Astrocyte (in vitro differentiated cells and primary cell): ENCODE results near the gene ZC3H13. TPM values are rescaled to one million over a fixed set of nuclear protein-coding genes. Genes with fewer than 3 reads are reported as not detected.

Experiments
- DNase-seq: peaks from one replicate; pipeline ENCODE4 v3.0.0-alpha.2; 2010; ENCODE audit warnings: low read depth
- FAIRE-seq: peaks from 2 replicates; lab custom pipeline; 2011; peaks lifted over from hg19 to GRCh38; lab: Jason Lieb, UNC
- H2AFZ ChIP-seq: 2 replicates; pipeline ENCODE4 v1.6.0; 2012; ENCODE audit warnings: low read depth, low read length, inconsistent platforms
- H3K27ac ChIP-seq: 2 replicates; pipeline ENCODE4 v1.5.1; 2011; ENCODE audit warnings: low read depth, low read length, inconsistent platforms
- H3K27me3 ChIP-seq: 2 replicates; pipeline ENCODE4 v1.6.0; 2011; ENCODE audit warnings: low read length, inconsistent platforms; ENCODE audit not compliant: insufficient read depth
- H3K36me3 ChIP-seq: 2 replicates; pipeline ENCODE4 v1.5.1; 2011; ENCODE audit warnings: low read length, inconsistent platforms; ENCODE audit not compliant: insufficient read depth
- H3K4me1 ChIP-seq: 2 replicates; pipeline ENCODE4 v1.5.1; 2011; ENCODE audit warnings: low read length, inconsistent platforms; ENCODE audit not compliant: insufficient read depth
- H3K4me2 ChIP-seq: 2 replicates; pipeline ENCODE4 v1.6.0; 2012; ENCODE audit warnings: low read length, inconsistent platforms
- H3K4me3 ChIP-seq: 2 replicates; pipeline ENCODE4 v1.5.1; 2011; ENCODE audit warnings: low read depth, mild to moderate bottlenecking, low read length, inconsistent platforms; ENCODE audit not compliant: insufficient read depth
- H3K79me2 ChIP-seq: 2 replicates; pipeline ENCODE4 v1.6.0; 2012; ENCODE audit warnings: mild to moderate bottlenecking, low read length, inconsistent platforms; ENCODE audit not compliant: insufficient read depth
- H3K9ac ChIP-seq: 2 replicates; pipeline ENCODE4 v1.6.0; 2012; ENCODE audit warnings: mild to moderate bottlenecking, low read length, inconsistent platforms
- H3K9me3 ChIP-seq: 2 replicates; pipeline ENCODE4 v1.5.1; 2012; ENCODE audit warnings: low read depth, mild to moderate bottlenecking, low read length, inconsistent platforms; ENCODE audit not compliant: insufficient read depth
- H4K20me1 ChIP-seq: 2 replicates; pipeline ENCODE4 v1.6.0; 2012; ENCODE audit warnings: low read length, inconsistent platforms; ENCODE audit not compliant: insufficient read depth
- H3K27ac Mint-ChIP-seq: one replicate; pipeline ENCODE4 v1.8.0; 2021; ENCODE audit warnings: mild to moderate bottlenecking, mixed read lengths; ENCODE audit not compliant: unreplicated experiment
- H3K27me3 Mint-ChIP-seq: one replicate; pipeline ENCODE4 v1.8.0; 2021; ENCODE audit warnings: low read depth, mixed read lengths; ENCODE audit not compliant: unreplicated experiment
- H3K36me3 Mint-ChIP-seq: one replicate; pipeline ENCODE4 v1.8.0; 2021; ENCODE audit warnings: low read depth, mixed read lengths; ENCODE audit not compliant: unreplicated experiment
- H3K4me1 Mint-ChIP-seq: one replicate; pipeline ENCODE4 v1.8.0; 2021; ENCODE audit warnings: low read depth, mixed read lengths; ENCODE audit not compliant: unreplicated experiment
- H3K4me3 Mint-ChIP-seq: one replicate; pipeline ENCODE4 v1.8.0; 2021; ENCODE audit warnings: mild to moderate bottlenecking, moderate library complexity, mixed read lengths; ENCODE audit not compliant: unreplicated experiment
- H3K9me3 Mint-ChIP-seq: one replicate; pipeline ENCODE4 v1.8.0; 2021; ENCODE audit warnings: mild to moderate bottlenecking, mixed read lengths; ENCODE audit not compliant: unreplicated experiment
- EZH2 ChIP-seq: IDR thresholded peaks from 2 replicates; pipeline ENCODE4 v1.6.1; 2012; ENCODE audit warnings: mild to moderate bottlenecking, low read length, inconsistent platforms; ENCODE audit not compliant: insufficient read depth
- total RNA-seq: library from RNA; stranded (reverse); gene quantifications from 2 replicates; pipeline ENCODE4 v1.2.1, GENCODE V29; 2021
- TF ChIP-seq, protein P1 (sequence below): IDR thresholded peaks from 2 replicates; pipeline ENCODE4 v1.5.1; 2011; ENCODE audit warnings: low read depth, mild to moderate bottlenecking, inconsistent platforms, low read length, moderate library complexity; ENCODE audit not compliant: insufficient read depth

ZC3H13 gene
- total RNA-seq, 1 donor from 2014 or later: 39.6 TPM

DNA sequence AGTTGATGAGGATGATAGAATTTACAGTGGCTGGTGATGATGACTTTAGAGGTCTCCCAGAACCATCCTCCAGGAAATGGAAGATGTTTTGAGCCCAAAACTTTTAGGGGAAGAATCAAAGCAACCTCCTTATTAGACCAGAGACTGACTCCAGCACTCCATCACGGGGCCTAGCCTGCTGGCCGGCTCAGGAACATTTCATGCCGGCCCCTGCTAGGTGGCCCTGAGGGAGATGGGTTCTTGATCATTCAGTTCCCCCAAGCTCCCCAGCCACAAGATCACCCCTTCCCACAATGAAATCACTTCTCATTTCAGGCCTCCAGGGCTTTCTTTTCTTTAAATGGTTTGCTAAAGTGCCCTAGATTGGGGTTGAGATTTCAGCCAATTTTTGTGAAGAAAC is 121.3 kb downstream of the ZC3H13 start:
- Mint-ChIP-seq H3K36me3 (no peaks in the 10 kb centered on the region), H3K9me3 (peaks cover 3% of the 10 kb centered on the region), H3K4me1 (no peaks in the 10 kb centered on the region), H3K27me3 (peaks cover 41% of the 10 kb centered on the region), H3K27ac (no peak overlapping the region), H3K4me3 (no peak overlapping the region)
- no peaks in the 10 kb centered on the region for H4K20me1 ChIP-seq
- no peaks in the 10 kb centered on the region for H3K9me3 ChIP-seq
- H3K4me2 ChIP-seq: no peak overlapping the region
- H3K27ac ChIP-seq: no peak overlapping the region
- H3K4me3 ChIP-seq: no peak overlapping the region
- no peaks in the 10 kb centered on the region for H3K4me1 ChIP-seq
- H3K27me3 ChIP-seq: peaks cover 17% of the 10 kb centered on the region
- TF ChIP-seq EZH2: no peak
- TF ChIP-seq, protein P1, sequence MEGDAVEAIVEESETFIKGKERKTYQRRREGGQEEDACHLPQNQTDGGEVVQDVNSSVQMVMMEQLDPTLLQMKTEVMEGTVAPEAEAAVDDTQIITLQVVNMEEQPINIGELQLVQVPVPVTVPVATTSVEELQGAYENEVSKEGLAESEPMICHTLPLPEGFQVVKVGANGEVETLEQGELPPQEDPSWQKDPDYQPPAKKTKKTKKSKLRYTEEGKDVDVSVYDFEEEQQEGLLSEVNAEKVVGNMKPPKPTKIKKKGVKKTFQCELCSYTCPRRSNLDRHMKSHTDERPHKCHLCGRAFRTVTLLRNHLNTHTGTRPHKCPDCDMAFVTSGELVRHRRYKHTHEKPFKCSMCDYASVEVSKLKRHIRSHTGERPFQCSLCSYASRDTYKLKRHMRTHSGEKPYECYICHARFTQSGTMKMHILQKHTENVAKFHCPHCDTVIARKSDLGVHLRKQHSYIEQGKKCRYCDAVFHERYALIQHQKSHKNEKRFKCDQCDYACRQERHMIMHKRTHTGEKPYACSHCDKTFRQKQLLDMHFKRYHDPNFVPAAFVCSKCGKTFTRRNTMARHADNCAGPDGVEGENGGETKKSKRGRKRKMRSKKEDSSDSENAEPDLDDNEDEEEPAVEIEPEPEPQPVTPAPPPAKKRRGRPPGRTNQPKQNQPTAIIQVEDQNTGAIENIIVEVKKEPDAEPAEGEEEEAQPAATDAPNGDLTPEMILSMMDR: no peak
- DNase-seq (no peak), FAIRE-seq (no peak)
- H3K79me2 ChIP-seq: no peaks in the 10 kb centered on the region
- no peaks in the 10 kb centered on the region for H3K36me3 ChIP-seq
- H3K9ac ChIP-seq: no peak overlapping the region
- no peak overlapping the region for H2AFZ ChIP-seq

DNA sequence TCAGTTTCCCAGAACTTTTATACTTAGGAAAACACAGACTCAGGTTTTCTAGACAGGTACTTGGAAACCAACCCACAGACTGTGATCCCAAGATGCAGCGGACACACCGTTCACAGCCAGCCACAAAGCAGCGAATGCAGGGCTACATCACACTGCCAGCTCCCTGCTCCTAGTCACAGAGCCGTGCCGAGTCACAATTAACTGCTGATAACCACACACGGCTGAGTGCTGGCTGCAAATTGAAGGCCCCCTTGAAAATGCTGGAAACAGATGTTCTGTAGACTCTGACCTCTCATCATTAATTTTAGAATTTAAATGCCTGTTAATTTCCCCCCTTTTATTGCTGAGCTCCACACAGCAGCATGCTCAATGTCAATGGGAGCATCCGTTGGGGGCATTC is 122.4 kb downstream of the ZC3H13 start:
- Histone ChIP-seq H3K27ac (no peak overlapping the region), H3K79me2 (no peaks in the 10 kb centered on the region), H3K4me1 (no peaks in the 10 kb centered on the region), H4K20me1 (no peaks in the 10 kb centered on the region), H3K4me2 (no peak overlapping the region), H3K9me3 (no peaks in the 10 kb centered on the region), H3K4me3 (no peak overlapping the region), H2AFZ (no peak overlapping the region), H3K9ac (no peak overlapping the region), H3K36me3 (no peaks in the 10 kb centered on the region), H3K27me3 (peaks cover 19% of the 10 kb centered on the region)
- DNase-seq: no peak
- Mint-ChIP-seq H3K4me3 (no peak overlapping the region), H3K4me1 (no peaks in the 10 kb centered on the region), H3K27ac (no peak overlapping the region), H3K27me3 (peaks cover 43% of the 10 kb centered on the region), H3K9me3 (peaks cover 3% of the 10 kb centered on the region), H3K36me3 (no peaks in the 10 kb centered on the region)
- TF ChIP-seq EZH2: no peak
- TF ChIP-seq, protein P1: no peak
- FAIRE-seq: no peak

DNA sequence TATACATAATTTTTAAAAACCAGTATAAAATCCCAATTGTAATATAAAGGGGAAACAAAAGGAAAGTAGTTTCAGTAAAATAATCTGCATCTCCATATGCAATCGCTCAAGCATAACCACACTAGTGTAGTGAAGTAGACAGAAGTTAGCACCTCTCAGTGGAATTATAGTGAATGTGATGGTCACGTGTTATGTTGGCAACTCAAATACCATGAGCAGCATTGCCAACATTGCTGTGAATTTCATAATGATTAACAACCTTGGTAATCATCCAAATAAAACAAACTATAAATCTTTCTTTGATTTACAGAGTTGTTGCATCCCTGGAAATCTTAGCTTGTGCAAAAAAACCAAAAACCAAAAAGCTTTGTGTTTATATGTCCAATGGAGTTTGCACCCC is 123.7 kb downstream of the ZC3H13 start:
- peak; percentile 15 for DNase-seq
- Mint-ChIP-seq H3K4me1 (no peaks in the 10 kb centered on the region), H3K27me3 (peaks cover 35% of the 10 kb centered on the region), H3K4me3 (no peak overlapping the region), H3K36me3 (no peaks in the 10 kb centered on the region), H3K9me3 (peaks cover 3% of the 10 kb centered on the region), H3K27ac (no peak overlapping the region)
- TF ChIP-seq, protein P1: no peak
- no peak for TF ChIP-seq EZH2
- FAIRE-seq: no peak
- Histone ChIP-seq H3K9me3 (no peaks in the 10 kb centered on the region), H3K4me3 (no peak overlapping the region), H3K79me2 (no peaks in the 10 kb centered on the region), H2AFZ (no peak overlapping the region), H3K36me3 (no peaks in the 10 kb centered on the region), H4K20me1 (no peaks in the 10 kb centered on the region), H3K27ac (no peak overlapping the region), H3K4me1 (no peaks in the 10 kb centered on the region), H3K27me3 (peaks cover 19% of the 10 kb centered on the region), H3K9ac (no peak overlapping the region), H3K4me2 (no peak overlapping the region)
